Body of pancreas (tissue), 4 donors: Measurements from ENCODE around the gene TRA2B.

Experiments used
- POLR2A ChIP-seq, 3 donors: fragments of 450-650 bp; IDR thresholded peaks; one replicate each; pipeline ENCODE4 v1.6.1; 2016; ENCODE audit warnings: antibody characterized with exemption in 3 of 3, mild to moderate bottlenecking in 2 of 3
- TF ChIP-seq, protein P1 (sequence below), 7 experiments: fragments of 450-650 bp in 4 of 7; fragments of 200-600 bp in 3 of 7; sonication (generic) in 3 of 7; IDR thresholded peaks; one replicate each; pipeline ENCODE4 v1.5.1; 2016 to 2019; ENCODE audit warnings: antibody characterized with exemption in 7 of 7

DNA sequence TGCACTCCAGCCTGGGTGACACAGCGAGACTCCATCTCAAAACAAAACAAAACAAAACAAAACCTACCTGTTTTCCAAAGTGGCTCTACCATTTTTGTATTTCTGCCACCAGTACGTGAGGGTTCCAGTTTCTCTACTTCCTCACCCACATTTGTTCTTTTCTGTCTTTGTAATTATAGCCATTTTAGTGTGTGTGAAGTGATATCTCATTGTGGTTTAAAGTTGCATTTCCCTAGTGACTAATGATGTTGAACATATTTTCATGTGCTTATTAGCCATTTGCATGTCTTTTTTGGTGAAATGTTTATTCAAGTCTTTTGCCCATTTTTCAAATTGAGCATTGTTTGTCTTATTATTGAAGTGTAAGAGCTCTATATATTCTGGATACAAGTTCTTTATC, 50.7 kb downstream of the TRA2B start:
- TF ChIP-seq, protein P1, sequence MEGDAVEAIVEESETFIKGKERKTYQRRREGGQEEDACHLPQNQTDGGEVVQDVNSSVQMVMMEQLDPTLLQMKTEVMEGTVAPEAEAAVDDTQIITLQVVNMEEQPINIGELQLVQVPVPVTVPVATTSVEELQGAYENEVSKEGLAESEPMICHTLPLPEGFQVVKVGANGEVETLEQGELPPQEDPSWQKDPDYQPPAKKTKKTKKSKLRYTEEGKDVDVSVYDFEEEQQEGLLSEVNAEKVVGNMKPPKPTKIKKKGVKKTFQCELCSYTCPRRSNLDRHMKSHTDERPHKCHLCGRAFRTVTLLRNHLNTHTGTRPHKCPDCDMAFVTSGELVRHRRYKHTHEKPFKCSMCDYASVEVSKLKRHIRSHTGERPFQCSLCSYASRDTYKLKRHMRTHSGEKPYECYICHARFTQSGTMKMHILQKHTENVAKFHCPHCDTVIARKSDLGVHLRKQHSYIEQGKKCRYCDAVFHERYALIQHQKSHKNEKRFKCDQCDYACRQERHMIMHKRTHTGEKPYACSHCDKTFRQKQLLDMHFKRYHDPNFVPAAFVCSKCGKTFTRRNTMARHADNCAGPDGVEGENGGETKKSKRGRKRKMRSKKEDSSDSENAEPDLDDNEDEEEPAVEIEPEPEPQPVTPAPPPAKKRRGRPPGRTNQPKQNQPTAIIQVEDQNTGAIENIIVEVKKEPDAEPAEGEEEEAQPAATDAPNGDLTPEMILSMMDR (IDR thresholded peaks at IDR 0.05): no peak
- no peak for TF ChIP-seq POLR2A (IDR thresholded peaks at IDR 0.05)
